ENCODE measurements around the gene ARHGAP1. TPM values are rescaled to one million over a fixed set of nuclear protein-coding genes. Genes with fewer than 3 reads are reported as not detected.

Gene ARHGAP1
- total RNA-seq, result 10 to 100 TPM; 56.8 TPM
- polyA plus RNA-seq, result 76.1 TPM

DNA sequence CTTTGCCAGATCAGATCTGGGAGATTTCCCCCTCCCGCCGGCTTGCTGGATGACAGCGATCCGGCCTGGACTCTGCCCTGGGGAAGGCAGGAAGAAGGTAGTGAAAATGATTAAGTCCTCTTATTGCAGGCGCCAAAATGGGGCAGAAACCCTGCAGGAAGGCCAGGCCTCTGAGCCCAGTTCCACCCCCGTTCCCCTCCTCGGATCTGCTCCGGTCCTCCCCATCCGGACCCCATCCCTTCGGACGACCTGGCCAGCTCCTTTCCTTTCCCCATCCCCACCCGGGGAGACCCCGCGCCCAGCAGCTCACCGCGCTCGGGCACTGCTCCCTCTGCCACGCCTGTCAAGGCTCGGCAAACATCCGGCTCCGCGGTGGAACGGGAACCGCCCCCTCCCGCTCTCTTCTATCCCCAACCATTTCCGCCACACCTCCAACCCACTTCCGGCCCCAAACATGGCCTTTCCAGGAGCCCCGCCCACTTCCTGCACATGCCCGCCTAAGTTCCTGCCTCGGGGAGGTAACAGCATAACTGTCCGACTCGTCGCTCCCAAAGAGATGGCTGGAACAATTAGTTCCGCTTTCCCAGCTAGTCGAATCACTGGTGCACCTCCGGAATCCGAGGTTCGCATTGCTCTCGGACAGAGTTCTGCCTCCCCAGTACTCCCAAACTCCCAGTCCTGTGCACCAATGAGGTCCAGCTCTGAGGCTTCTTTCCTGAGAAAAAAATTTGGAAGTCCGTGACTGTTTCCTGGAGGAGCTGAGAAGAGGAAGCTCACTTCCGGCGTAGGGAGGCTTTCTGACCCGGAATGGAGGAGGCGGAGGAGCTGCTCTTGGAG, at the start of gene ARHGAP1, which contains the start of gene ZNF408:
Gene ARHGAP1 (minus strand): TSS at position 379 of the 837 bp plus-strand sequence. CDS start 4,512 bp downstream, outside the sequence.
Gene ZNF408 (plus strand): TSS at position 791 of the 837 bp plus-strand sequence. CDS start 17 bp downstream, at position 808.
- no peaks in the 10 kb centered on the region for H3K9me3 Mint-ChIP-seq
- peak within 1 kb of the TSS; percentile 90 for H3K4me3 ChIP-seq (ENCODE audit: low read length)
- H3K27ac ChIP-seq (ENCODE audit: low read depth, low read length), result peak within 1 kb of the TSS; percentile 92
- H3K4me3 Mint-ChIP-seq, result peak within 1 kb of the TSS; percentile 95 to 100 (median 99)
- ChIA-PET POLR2A (interaction anchor here (0.6 to 2.5 kb wide), 5 partner anchors 10 to 879 kb away, joined by 3 to 12 read pairs (median 3); partner anchors contain the start of genes HARBI1, KBTBD4 and NDUFS3), CTCF (interaction anchor here (0.9 to 3.2 kb wide), 4 partner anchors 27 to 348 kb away, joined by 3 to 10 read pairs (median 4); partner anchors contain the start of gene ATG13)
- H3K36me3 ChIP-seq (ENCODE audit: insufficient read depth, low read length), result peaks cover 26% of the 10 kb centered on the region
- peaks cover 0 to 72% (median 4%) of the 10 kb centered on the region in 3 donors for H3K36me3 Mint-ChIP-seq
- H3K27me3 ChIP-seq (ENCODE audit: insufficient read depth, low read length, poor library complexity, severe bottlenecking), result no peaks in the 10 kb centered on the region
- DNase-seq, result peak; percentile 98 to 100 (median 99)
- H3K9me3 ChIP-seq (ENCODE audit: low read length), result no peaks in the 10 kb centered on the region
- H3K4me1 ChIP-seq (ENCODE audit: insufficient read depth, low read length), result peaks cover 55% of the 10 kb centered on the region
- H3K27me3 Mint-ChIP-seq, result no peaks in the 10 kb centered on the region
- H3K27ac Mint-ChIP-seq, result peak within 1 kb of the TSS; percentile 78 to 98 (median 94)
- peaks cover 43 to 74% (median 58%) of the 10 kb centered on the region in 3 donors for H3K4me1 Mint-ChIP-seq

DNA sequence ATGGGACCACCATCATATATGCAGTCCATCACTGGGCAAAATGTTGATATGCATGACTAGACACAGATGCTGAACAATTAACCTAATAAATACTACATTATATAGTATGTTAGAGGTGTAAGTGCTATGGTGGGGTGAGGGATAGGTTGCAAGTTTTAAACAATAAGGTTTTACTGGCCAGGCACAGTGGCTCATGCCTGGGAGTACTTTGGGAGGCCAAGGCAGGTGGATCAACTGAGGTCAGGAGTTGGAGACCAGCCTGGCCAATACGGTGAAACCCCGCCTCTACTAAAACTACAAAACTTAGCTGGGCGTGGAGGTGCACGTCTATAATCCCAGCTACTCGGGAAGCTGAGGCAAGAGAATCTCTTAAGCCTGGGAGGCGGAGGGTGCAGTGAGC, 46.7 kb upstream of the ARHGAP1 start:
- Mint-ChIP-seq H3K4me3 (no peak overlapping the region), H3K36me3 (peaks cover 14 to 84% (median 39%) of the 10 kb centered on the region in 3 donors), H3K4me1 (no peaks in the 10 kb centered on the region), H3K27me3 (no peaks in the 10 kb centered on the region), H3K9me3 (no peaks in the 10 kb centered on the region), H3K27ac (peak overlapping the region in 2 of 8 donors; percentile 32 to 75)
- no peaks in the 10 kb centered on the region for H3K9me3 ChIP-seq (ENCODE audit: low read length)
- no peaks in the 10 kb centered on the region for H3K4me1 ChIP-seq (ENCODE audit: insufficient read depth, low read length)
- no peak overlapping the region for H3K4me3 ChIP-seq (ENCODE audit: low read length)
- H3K36me3 ChIP-seq (ENCODE audit: insufficient read depth, low read length), result peaks cover 51% of the 10 kb centered on the region
- H3K27me3 ChIP-seq (ENCODE audit: insufficient read depth, low read length, poor library complexity, severe bottlenecking), result no peaks in the 10 kb centered on the region
- POLR2A ChIA-PET, result no interaction called here
- CTCF ChIA-PET, result interaction anchor here (1.3 kb wide), 1 partner anchor 16 kb away, joined by 3 read pairs; no protein-coding TSS in a partner anchor
- H3K27ac ChIP-seq (ENCODE audit: low read depth, low read length), result no peak overlapping the region
- DNase-seq, result no peak

DNA sequence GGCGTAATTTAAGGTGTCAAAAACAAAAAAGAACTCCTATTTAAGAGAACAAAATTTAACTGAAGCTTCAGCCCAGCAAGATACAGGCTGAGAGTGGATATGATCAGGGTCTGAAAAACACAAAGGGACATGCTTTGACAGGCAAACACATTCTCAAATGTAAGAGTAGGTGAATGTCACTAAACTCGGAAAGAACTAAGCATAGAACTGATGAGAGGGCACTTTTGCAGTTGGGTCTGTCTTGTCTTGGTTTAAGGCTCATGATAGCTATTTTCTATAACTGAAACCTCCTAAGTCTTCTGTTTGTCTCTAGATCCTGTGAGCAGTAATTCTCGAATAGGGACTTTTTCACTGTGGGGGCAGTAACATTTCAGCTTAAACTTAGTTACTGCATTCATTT, 45.6 kb upstream of the ARHGAP1 start:
- no peaks in the 10 kb centered on the region for H3K9me3 ChIP-seq (ENCODE audit: low read length)
- no peak overlapping the region for H3K27ac ChIP-seq (ENCODE audit: low read depth, low read length)
- H3K27me3 ChIP-seq (ENCODE audit: insufficient read depth, low read length, poor library complexity, severe bottlenecking), result no peaks in the 10 kb centered on the region
- peaks cover 44% of the 10 kb centered on the region for H3K36me3 ChIP-seq (ENCODE audit: insufficient read depth, low read length)
- H3K27ac Mint-ChIP-seq, result peak overlapping the region in 3 of 8 donors; percentile 17 to 58 (median 18)
- DNase-seq, result no peak
- ChIA-PET CTCF (no interaction called here), POLR2A (no interaction called here)
- no peak overlapping the region for H3K4me3 ChIP-seq (ENCODE audit: low read length)
- H3K4me1 Mint-ChIP-seq, result no peaks in the 10 kb centered on the region
- H3K4me1 ChIP-seq (ENCODE audit: insufficient read depth, low read length), result no peaks in the 10 kb centered on the region
- no peaks in the 10 kb centered on the region for H3K9me3 Mint-ChIP-seq
- H3K27me3 Mint-ChIP-seq, result no peaks in the 10 kb centered on the region
- peaks cover 14 to 87% (median 34%) of the 10 kb centered on the region in 3 donors for H3K36me3 Mint-ChIP-seq
- no peak overlapping the region for H3K4me3 Mint-ChIP-seq

DNA sequence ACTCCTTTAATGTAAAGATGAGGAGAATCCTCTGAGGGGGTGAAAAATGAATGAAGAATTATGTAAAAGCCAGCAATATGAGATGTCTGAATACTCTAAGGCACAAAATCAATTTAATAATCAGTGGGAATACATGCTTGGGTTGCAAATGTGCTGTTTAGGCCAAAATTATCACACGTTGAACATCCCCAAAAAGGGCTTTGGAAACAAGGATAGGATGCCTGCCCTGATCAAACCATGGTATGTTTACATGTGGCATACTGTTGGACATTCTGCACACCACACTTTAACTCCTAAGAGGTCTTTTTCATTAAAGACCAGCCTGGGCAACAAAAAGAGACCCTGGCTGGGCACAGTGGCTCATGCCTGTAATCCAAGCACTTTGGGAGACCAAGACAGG, 44.9 kb upstream of the ARHGAP1 start:
- Mint-ChIP-seq H3K4me3 (no peak overlapping the region), H3K9me3 (no peaks in the 10 kb centered on the region), H3K36me3 (peaks cover 11 to 80% (median 28%) of the 10 kb centered on the region in 3 donors), H3K4me1 (no peaks in the 10 kb centered on the region), H3K27ac (peak overlapping the region in 2 of 8 donors; percentile 33 to 67), H3K27me3 (no peaks in the 10 kb centered on the region)
- DNase-seq, result no peak
- Histone ChIP-seq H3K36me3 (ENCODE audit: insufficient read depth, low read length) (peaks cover 37% of the 10 kb centered on the region), H3K27me3 (ENCODE audit: insufficient read depth, low read length, poor library complexity, severe bottlenecking) (no peaks in the 10 kb centered on the region), H3K4me3 (ENCODE audit: low read length) (no peak overlapping the region), H3K4me1 (ENCODE audit: insufficient read depth, low read length) (no peaks in the 10 kb centered on the region), H3K9me3 (ENCODE audit: low read length) (no peaks in the 10 kb centered on the region), H3K27ac (ENCODE audit: low read depth, low read length) (no peak overlapping the region)
- ChIA-PET CTCF (no interaction called here), POLR2A (no interaction called here)

DNA sequence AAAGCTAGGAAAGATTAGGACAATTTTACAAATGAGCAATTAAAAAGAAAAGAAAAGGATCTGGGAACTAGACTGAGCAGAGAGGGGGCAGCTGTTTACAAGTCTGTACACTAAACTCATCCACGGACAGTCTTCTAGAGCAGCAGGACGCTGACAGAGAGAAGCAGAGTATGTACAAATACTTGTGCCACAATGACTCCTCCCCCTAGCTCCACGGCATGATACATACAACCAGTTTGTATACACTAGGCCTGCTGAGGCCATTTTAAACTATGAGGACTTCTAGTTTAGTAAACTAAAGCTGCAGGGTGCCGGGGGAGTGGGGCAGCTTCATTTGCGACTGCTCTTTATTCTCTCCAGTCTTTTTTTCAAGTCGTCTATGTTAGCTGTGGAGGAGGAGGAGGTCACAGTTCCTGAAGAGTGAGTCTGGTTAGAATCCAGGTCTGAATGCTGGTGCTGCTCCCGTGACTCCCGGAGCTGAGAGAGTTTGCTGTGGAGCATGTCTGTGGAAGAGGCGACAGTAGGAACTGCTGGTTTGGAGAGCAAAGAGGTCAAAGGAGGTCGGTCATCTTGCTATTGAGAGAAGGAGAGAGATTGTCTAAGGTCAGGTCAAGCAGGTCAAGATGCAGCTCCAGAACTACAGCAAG, 43.4 kb upstream of the ARHGAP1 start:
- Mint-ChIP-seq H3K27me3 (no peaks in the 10 kb centered on the region), H3K4me3 (no peak overlapping the region), H3K36me3 (peaks cover 5 to 70% (median 26%) of the 10 kb centered on the region in 3 donors), H3K27ac (peak overlapping the region in 4 of 8 donors; percentile 21 to 78 (median 66)), H3K9me3 (no peaks in the 10 kb centered on the region), H3K4me1 (no peaks in the 10 kb centered on the region)
- no peak overlapping the region for H3K27ac ChIP-seq (ENCODE audit: low read depth, low read length)
- no peak overlapping the region for H3K4me3 ChIP-seq (ENCODE audit: low read length)
- POLR2A ChIA-PET, result no interaction called here
- CTCF ChIA-PET, result interaction anchor here (0.8 kb wide), 1 partner anchor 87 kb away, joined by 3 read pairs; no protein-coding TSS in a partner anchor
- no peaks in the 10 kb centered on the region for H3K27me3 ChIP-seq (ENCODE audit: insufficient read depth, low read length, poor library complexity, severe bottlenecking)
- H3K4me1 ChIP-seq (ENCODE audit: insufficient read depth, low read length), result no peaks in the 10 kb centered on the region
- H3K9me3 ChIP-seq (ENCODE audit: low read length), result no peaks in the 10 kb centered on the region
- H3K36me3 ChIP-seq (ENCODE audit: insufficient read depth, low read length), result peaks cover 32% of the 10 kb centered on the region
- no peak for DNase-seq

DNA sequence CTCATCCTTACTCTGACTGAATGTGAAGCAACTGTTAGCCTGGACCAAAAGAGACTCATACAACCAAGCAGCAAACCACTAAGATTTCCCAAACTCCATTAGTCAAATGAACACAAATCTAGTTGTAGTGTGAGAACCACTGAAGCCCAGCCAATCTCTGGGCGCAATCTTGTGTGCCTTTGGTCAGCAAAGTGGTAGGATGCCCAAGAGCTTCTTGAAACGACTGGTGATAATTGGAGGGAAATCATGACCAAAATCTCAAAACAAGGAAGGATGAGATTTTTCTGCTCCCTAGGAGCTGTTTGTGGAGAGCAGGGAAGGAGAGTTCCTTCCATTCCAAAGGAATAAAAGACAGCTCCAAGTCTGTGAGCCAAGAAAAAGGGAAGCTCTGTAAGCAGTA, 42.6 kb upstream of the ARHGAP1 start:
- Mint-ChIP-seq H3K9me3 (no peaks in the 10 kb centered on the region), H3K4me1 (no peaks in the 10 kb centered on the region), H3K4me3 (no peak overlapping the region), H3K36me3 (peaks cover 5 to 68% (median 23%) of the 10 kb centered on the region in 3 donors), H3K27ac (peak overlapping the region in 3 of 8 donors; percentile 1 to 66 (median 5)), H3K27me3 (no peaks in the 10 kb centered on the region)
- ChIA-PET POLR2A (no interaction called here), CTCF (interaction anchor here (0.8 kb wide), 1 partner anchor 86 kb away, joined by 3 read pairs; no protein-coding TSS in a partner anchor)
- no peaks in the 10 kb centered on the region for H3K27me3 ChIP-seq (ENCODE audit: insufficient read depth, low read length, poor library complexity, severe bottlenecking)
- H3K36me3 ChIP-seq (ENCODE audit: insufficient read depth, low read length), result peaks cover 32% of the 10 kb centered on the region
- no peak overlapping the region for H3K27ac ChIP-seq (ENCODE audit: low read depth, low read length)
- no peaks in the 10 kb centered on the region for H3K9me3 ChIP-seq (ENCODE audit: low read length)
- DNase-seq, result no peak
- H3K4me1 ChIP-seq (ENCODE audit: insufficient read depth, low read length), result no peaks in the 10 kb centered on the region
- no peak overlapping the region for H3K4me3 ChIP-seq (ENCODE audit: low read length)

DNA sequence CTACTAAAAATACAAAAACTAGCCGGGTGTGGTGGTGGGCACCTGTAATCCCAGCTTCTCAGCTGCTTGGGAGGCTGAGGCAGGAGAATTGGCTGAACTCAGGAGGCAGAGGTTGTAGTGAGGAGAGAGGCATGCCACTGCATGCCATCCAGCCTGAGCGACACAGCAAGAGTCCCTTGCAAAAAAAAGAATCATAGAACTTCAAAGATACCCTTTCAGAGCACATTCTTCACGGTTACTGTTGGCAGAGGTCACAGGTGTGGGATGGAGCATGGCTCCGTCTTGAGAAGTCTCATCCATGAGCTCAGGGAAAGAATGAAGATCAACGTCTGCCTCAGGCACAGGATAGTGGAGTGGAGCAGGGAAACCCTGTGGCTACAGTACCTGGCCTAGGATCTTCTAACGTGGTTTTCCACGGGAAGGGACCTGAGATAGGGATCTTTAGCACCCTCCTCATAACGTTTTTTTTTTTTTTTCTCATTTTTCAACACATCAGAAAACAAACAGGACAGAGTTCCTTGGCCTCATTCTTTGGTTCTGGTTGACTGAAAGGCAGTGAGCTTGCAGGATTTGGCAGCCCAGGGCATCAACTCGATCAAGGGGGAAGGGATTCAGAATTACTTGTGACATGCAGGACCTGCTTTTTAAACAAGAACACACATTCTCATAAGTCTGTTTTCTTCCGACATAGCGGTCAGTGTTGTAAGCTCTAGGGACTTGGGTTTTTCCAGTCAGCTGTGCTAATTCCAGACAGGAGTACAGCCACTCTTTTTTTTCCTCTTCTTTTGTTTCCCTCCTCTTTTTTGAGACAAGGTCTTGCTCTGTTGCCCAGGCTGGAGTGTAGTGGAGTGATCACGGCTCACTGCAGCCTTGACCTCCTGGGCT, 41.4 kb upstream of the ARHGAP1 start:
- H3K27me3 Mint-ChIP-seq, result no peaks in the 10 kb centered on the region
- peaks cover 32% of the 10 kb centered on the region for H3K36me3 ChIP-seq (ENCODE audit: insufficient read depth, low read length)
- DNase-seq, result no peak
- POLR2A ChIA-PET, result interaction anchor here (0.6 kb wide), 1 partner anchor 1018 kb away, joined by 3 read pairs; no protein-coding TSS in a partner anchor
- no peaks in the 10 kb centered on the region for H3K27me3 ChIP-seq (ENCODE audit: insufficient read depth, low read length, poor library complexity, severe bottlenecking)
- no peak overlapping the region for H3K4me3 Mint-ChIP-seq
- CTCF ChIA-PET, result no interaction called here
- H3K9me3 Mint-ChIP-seq, result no peaks in the 10 kb centered on the region
- H3K4me3 ChIP-seq (ENCODE audit: low read length), result no peak overlapping the region
- no peaks in the 10 kb centered on the region for H3K9me3 ChIP-seq (ENCODE audit: low read length)
- H3K4me1 ChIP-seq (ENCODE audit: insufficient read depth, low read length), result no peaks in the 10 kb centered on the region
- no peaks in the 10 kb centered on the region for H3K4me1 Mint-ChIP-seq
- peak overlapping the region in 4 of 8 donors; percentile 4 to 60 (median 56) for H3K27ac Mint-ChIP-seq
- H3K36me3 Mint-ChIP-seq, result peaks cover 5 to 58% (median 20%) of the 10 kb centered on the region in 3 donors
- no peak overlapping the region for H3K27ac ChIP-seq (ENCODE audit: low read depth, low read length)

All from CD8-positive, alpha-beta memory T cell (primary cell).